HG03097 (cell line): ENCODE results near the gene PITX1.
"Not testable (repeated sequence)": the region's sequence is repeated elsewhere in the genome, so short reads cannot be mapped to it uniquely, and the experiment has no call there.

Experiments
- ATAC-seq: cut with Tn5 transposase; IDR thresholded peaks from one replicate; pipeline ENCODE4 v1.9.1; 2021; ENCODE audit not compliant: unreplicated experiment, low FRiP score

The PITX1 gene

DNA sequence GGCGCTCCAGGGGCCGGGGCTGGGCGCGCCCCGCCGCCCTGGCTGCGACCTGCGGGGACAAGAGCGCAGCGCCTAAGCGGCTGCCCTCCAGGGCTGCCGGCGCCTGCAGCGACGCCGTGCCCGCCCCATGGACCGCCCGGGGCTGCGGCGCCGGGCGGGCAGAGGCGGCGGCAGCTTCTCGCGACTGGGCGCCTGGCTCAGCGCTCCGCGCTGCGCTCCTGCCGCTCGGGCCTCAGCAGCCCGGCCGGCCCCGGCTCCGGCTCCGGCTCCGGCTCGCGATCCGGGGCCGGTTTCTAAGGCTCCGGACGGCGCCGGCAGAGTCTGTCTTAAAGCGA, at the start of gene PITX1:
Gene PITX1, minus strand, starts transcription at position 328 of the 335 bp plus-strand sequence. CDS start 347 bp downstream, outside the sequence.
- ATAC-seq = no peak

DNA sequence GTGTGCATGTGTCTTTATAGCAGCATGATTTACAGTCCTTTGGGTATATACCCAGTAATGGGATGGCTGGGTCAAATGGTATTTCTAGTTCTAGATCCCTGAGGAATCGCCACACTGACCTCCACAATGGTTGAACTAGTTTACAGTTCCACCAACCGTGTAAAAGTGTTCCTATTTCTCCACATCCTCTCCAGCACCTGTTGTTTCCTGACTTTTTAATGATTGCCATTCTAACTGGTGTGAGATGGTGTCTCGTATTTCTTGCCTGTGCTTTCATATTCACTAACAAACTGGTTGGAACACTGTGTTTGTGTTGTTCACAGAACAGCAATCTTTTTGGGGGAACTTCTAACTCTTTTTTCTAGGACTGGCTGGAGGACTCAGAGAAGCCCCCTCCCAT, 49.3 kb upstream of the PITX1 start:
- not testable (repeated sequence) for ATAC-seq

DNA sequence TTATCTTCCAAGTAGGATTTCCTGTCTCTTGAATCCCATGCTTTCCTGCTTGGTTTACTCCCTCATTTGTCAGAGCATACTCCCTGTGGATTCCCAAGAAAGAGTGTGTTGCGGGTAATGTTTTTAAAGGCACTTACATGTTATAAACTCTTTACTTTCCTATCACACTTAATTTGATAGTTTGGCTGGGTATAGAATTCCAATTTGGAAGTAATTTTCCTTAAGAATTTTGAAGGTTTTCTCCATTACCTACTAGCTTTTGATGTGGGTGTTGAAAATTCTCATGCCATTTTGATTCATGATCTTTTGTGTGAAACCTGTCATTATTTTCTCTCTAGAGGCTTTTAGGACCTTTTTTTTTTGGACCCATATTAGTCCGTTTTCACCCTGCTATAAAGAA, 47.2 kb upstream of the PITX1 start:
- no peak for ATAC-seq

DNA sequence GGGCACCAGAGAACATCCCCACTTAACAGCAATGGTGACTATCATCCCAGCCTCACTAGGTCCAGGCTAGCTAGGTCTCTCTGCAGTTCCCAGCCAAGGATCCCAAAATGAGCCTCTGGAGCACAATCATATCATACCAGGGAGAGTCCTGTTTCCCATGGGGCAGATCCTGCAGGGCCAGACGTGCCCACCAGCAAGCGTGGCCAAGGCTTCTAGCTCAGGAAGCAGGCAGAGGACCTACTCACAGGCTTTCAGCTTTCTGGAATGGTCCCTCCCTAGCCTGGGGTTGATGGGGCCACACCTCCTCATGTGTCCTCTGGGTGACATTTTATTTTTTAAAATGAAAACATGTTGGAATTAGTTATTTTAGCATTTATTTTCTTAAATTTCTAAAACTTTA, 45.7 kb upstream of the PITX1 start:
- ATAC-seq = no peak

DNA sequence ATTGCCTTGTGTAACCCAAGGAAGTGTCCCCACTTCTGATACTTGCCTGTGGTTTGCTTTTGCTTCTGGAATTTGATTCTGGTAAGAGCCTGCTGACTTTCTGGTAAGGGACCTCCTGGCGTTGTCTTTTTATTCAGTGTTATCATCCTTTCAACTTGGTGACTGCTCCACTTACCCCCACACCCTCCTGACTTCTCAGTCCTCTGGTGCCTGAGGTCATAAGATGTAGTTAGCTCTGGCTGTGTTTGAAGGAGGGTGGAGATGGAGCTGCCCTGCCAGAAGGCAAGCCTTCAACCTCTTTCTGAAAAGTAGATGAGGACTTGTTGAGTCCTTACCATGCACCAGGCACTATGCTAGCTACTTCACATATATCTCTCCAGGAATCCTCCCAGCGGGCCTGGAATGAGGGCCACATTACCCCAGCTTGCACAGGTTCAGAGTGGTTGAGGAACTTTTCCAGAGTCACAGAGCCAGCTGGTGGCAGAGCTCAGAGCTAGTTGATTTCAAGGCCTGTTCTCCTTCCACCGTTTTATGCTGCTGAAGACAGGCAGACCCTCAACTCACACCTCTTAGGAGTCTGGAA, 45.2 kb upstream of the PITX1 start:
- ATAC-seq = no peak

DNA sequence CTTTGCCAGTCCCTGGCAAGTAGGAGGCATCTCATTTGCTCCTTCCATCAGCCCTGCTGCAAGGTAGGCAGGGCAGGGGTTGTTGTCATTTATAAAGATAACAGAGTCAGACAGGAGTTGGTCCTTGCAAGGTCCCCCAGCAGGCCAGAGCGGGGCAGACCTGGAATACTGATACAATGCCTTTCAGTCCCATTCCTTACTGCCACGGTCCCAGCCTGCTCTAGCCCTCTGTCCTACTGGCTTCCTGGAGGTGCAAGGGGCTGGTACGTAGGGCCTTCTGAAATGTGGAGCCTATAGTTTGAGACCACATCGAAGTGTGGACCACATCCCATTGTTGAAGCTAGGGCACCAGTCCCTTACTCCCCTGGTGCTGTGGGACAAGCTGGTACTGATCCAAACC, 42.8 kb upstream of the PITX1 start:
- no peak for ATAC-seq

DNA sequence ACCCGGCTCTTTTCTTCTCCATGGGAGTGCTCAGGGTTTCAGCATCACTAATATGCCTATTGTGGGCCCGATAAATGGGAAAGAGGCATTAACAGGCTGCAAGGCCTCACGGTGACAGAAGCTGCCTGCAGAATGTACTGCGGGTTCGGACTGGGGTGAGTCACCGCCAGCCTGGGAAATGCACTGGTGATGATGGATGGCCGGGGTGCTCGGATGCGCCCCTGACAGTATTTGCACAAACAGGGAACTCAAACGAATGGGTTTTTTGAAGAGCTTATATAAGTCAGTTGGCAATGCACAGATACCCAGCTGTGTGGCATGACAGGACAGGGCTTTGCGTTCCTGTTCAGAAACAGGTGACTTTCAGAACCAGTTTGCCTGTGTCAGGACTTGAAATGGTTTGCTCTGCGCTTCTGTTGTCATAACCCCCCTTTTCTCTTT, 42.0 kb upstream of the PITX1 start:
- no peak for ATAC-seq

DNA sequence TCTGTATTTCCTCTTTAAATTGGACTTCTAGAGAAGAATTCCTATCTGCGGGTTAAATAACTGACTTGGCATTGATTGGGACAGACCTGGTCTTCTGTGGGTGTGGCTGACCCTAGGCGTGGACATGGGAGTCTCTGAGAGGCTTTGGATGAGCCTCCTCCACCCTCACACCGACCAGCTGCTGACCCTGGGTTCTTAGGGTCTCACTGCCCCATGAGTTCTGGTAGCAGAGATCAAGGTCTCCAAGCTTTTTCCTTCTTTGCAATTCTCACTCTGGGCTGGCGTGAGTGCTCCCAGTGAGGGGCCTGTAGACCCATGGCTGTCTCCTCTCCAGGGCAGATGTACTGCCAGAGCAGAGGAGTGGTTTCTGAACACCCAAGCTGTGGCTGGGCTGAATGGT, 41.6 kb upstream of the PITX1 start:
- ATAC-seq = no peak

DNA sequence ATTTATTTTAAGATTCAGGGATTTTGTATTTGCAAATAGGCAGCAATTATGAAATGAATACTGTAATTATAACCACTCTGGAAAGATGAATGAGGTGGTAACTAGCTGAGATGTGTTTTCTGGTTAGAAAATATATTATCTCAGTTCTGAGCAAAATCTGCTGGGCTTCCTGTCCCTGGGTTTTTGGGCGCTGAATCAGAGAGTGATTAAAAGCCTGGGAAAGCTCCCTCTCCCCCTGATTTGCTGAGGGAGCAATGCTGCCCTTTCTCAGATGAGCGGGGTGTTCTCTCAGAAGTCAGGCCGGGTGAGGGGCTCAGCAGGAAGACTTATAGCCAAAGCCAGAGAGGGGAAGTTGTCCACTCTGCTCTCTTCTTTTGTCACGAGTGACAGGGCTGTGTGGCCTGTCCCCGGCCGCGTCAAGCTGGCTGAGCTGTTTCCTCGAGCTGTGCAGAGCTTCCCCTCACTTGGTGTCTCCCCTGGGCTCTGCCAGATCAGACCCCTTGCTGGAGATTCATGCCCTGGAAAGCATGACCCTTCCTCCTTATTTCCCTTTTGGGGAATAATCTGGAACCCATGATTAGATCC, 39.8 kb upstream of the PITX1 start:
- ATAC-seq = no peak

DNA sequence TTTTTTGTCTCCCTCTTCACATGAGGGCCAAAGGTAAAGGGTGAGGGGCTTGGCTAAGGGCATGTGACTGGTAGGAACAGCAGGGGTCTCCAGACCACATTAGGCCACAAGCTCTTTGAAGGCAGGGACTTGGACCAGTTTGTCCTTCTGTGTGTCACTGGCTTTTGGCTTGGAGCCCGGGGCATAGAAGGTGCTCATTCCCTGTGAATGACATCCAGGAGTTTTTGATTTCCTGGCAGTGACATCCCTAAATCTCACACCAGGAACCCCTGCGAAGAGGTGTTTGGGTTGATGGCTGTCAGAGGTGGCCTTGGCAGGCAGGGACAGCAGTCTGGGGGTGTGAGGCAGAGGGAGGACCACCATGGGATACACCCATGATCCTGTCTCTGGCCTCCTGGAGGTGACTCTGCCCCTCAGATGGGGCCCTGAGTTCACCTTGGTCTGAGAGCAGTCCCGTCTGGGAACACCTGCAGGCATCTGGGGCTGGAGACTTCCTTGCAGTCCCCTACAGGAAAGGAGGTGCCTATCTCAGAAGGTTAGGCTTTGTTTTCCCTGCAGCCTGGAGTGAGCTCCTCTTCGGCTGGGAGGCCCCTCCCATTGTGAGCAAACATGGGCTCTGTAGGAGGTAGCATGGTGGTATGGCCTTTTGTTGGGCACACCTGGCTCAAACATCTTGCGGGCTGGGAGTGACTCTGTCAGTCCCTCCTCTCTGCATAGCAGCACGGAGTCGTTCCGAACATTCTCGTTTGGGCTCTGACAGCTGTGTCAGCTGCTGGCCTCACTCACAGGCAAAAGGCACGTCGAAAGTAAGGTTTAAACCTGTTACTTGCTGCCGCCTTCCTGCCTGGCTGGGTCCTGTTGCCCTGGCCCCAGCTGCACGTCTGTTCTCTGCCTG, 38.6 kb upstream of the PITX1 start:
- ATAC-seq = no peak

DNA sequence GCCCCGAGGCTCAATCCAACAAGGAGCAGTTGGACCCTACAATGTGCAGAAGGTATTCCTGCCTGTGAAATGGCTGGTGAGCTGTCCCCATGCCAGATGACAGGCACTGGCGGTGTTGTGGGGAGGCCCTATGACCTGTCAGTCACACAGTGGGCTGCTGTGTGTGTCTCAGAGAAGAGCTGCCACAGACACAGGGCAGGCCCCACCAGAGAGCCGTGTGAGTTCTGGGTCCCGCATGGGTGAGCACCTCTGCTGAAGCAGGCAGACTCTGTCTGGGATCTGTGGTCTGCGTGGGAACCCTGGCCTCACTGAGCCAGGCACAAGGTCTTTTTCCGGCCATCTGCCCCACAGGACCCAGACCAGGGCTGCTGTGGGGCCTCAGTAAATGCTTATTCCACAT, 37.3 kb upstream of the PITX1 start:
- ATAC-seq = no peak

DNA sequence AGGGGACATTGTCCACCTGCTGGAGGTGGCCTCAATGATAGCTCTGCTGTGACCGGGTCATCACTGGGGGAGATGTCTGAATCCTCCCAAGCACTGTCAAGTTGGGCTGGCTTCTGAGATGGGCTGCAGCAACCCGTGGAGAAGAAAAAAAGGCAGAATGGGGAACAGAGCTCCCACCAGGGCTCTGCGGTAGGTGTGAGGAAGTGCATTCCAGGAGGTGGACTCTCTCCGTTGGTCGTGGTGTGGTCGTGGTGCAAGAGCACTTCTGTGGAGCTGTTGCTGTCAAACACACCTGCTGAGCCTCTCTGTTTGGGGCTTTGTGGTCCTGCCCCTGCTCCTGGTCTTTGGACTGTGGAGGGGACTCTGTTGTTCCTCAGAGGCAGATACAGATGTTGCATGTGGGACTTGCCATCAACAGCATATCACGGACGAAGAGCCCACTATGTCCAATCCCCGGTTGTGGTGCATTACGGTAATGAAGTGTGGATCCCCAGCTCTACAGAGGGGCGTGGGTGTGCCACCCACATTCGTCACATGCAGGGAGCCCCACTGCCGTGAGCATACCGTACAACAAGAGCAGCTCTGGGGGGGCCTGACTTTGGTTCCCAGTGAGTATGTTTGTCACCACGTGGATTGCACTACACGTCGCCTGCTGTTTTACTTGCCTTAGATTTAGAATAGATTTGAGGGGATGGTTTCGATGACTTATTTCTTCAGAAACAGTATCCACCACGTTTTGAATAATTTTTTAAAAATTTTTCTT, 36.0 kb upstream of the PITX1 start:
- ATAC-seq = no peak

DNA sequence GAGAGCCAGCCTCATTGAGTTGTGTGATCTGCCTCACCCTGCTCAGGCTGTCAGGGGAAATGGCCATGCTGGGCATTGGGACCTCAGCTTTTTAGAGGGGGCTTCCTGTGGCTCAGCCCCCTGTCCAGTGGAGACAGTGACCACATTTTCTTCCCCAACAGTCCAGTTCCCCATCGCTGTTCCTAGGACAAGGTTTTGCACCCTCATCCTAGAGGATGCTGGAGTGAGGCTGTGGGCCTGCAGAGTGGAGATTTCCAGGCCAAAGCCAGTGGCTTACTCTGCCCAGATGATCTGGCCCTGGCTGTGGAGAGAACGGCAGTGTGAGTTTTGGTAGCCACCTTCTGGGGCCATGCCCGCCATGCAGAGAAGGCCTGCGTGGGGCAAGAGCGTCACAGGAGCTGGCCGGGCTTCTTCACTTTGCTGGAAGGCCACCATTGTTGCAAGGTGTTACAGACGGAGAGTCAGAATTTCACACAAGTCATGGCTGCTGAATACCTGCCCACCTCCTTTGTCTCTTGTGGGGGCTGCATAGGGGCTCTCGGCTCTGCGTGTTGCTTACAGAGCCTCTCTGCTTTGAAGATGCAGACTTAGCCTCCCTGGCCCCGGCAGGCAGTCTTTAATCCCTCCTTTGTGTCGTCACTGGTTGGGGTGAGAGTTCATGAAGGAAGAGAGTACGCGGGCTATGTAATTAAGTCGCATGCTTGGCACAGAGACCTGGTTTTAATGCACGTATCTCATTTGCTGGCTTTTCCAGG, 35.2 kb upstream of the PITX1 start:
- ATAC-seq = no peak

DNA sequence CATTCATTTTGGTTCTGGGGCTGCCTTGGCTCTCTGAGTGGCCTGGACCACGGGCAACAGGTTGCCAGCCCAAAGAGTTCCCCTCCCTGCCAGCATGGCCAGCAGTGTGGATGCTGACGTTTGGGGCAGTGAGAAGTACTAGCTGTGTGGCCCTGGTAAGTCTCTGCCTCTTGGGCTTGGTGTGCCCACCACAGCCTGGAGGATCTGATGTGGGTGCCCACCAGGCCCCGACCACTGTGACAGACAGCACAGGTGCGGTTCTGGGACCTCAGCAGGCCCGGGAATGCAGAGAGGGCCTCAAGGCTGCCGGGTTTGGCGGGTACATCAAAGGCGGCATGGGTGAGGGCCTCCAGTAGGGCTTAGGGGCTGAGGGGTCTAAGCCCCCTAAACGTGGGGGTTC, 33.6 kb upstream of the PITX1 start:
- no peak for ATAC-seq

DNA sequence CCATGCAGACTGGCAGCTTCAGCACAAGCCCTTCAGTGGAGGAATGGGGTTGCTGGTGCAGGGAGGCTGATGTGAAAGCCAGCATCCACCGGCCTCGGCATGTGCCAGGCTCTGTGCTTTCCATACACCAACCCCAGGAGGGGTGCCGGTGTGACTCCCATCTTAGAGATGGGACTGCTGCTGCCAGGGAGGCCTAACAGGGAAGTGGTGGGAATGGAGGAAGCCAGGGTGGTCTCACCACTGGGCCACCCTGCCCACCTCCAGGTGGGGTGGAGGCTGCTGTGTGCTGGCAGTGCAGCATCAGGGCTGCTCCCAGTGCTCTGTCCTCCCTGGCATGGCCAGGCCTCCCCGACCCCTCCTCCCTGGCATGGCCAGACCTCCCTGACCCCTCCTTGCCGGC, 32.8 kb upstream of the PITX1 start:
- no peak for ATAC-seq

DNA sequence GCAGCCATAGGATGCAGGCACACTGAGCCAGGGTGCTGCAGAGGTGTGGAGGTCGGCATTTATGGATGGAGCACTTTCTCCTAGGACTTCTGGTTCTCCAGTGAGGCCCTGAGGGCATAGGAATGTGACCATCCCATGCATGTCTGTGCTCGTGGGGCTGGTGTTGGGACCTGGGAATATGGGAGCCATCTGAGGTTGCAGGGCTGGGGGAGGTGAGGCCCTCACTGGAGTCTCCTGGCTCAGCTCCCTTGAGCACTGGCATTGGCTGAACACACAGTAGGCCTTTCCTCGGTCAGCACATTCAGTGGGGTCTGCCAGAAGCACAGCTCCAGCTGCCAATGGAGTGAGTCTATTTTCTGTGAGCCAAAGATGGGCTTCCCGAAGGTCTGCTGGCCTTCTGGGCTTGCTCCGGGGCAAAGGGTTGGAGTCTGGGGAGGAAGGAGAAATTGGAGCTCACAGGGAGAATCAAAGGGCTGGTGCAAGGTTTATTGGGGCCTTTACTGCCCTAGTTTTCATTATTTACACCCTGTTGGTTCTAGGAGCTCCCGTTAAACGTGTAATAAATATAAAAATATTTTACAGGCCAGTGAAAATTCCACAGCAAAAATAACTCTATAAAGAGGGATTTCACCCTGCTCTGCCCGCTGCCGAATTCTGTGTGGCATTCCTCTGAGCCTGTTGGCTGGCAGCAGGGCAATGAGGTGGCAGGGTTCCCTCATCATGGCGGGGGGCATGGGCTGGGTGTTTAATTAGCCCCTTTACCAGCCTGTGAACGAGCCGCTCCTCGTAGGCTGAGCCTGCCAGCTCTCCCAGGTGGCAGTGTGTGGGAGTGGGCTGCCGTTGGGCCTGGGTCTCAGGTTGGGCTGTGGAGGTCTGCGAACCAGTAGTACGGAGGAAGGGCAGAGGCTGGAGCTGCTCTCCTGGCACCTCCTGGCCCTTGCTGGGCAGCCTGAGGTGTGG, 31.6 kb upstream of the PITX1 start:
- no peak for ATAC-seq

DNA sequence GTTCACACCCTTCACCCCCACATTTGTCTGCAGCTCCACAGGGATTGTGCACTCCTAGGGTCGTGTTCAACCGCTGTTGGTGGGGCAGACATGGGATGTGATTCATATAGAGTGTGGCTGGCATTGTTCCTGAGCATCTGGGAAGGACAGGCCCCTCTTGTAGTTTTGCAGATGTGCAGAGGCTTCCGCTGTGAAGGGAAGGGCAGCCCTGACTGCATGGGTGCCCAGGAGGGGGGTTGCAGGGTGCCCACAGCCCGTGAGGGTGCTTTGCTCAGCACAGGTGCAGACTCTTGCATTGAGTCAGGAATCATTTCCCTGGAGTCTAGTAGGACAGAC, 30.2 kb upstream of the PITX1 start:
- ATAC-seq = no peak

DNA sequence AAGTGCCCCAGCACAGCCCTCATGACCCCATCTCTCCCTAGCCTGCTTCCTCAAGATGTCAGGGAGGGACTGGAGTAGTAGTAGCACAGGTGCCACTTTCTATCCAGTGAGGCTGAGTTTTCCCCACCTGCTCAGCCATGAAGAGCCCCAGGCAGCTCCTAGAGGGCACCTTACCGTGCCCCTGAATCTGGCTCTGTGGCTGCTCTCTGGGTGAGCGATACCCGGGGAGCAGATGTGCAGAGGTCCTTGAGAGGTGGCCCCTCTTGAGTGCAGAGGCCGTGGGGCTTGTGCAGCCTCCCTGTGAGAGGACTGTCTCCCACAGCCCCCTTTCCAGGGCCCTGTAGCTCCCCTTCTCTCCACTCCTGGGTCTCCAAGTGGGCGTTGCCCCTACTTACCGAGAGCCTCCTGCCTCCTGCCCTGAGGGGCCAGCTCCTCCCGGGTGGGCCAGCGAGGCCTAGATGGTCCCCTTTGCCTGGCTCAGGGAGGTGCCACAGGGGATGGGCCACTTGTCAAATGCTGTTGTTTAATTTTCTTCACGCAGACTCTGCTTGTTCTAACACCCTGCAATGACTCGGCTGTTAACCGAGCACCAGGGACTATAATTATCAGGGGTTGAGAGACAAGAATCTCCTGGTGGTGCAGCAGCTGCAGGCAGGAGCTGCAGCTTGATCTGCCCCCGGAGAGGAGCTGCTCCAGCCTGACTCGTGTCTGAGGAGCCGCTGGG, 29.6 kb upstream of the PITX1 start:
- ATAC-seq = no peak

DNA sequence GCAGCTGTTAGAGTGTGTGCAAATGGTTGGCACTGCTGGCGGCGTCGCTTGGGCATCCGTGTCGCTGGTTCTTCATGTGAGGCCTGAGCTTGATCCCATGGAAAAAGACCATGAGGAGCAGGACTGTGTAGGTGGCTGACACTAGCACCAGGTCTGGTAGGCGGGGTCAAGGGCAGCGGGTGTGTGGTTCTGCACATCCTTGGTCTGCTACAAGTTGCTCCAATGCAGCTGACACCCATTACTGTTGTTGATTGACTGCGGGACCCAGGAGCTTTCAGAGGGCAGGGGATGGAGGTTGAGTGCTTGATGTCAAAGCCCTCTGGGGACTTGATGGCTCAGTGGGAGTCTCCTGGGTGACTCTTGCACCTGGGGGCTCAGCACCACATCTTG, 29.0 kb upstream of the PITX1 start:
- no peak for ATAC-seq
